Stimulated activated CD8-positive, alpha-beta memory T cell treated with anti-CD3 and anti-CD28 coated beads, Interleukin-7, amount 100 ng/mL, for 4 hours (primary cell): ENCODE measurements around the gene VTA1.

Source experiments
- DNase-seq, 2 donors: peaks; one replicate each; pipeline ENCODE4 v3.0.0-alpha.2; 2020; ENCODE audit warnings: low read depth in 2 of 2

VTA1 gene

DNA sequence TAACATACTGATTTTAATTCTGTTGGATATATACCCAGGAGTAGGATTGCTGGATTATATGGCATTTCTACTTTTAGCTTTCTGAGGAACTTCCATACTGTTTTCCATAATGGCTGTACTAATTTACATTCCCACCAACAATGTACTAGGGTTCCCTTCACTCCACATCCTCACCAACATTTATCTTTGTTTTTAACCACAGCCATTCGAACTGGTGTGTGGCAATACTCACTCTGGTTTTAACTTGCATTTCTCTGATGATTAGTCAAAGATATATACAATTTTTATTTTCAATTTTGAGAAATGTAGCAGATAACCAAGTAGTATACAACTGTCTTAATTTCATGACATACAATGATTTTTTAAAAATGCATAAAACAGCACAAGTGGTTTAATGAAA lies 124.4 kb downstream of the VTA1 start:
- DNase-seq: no peak
